Hematopoietic multipotent progenitor cell treated with erythropoietin and hydrocortisone succinate and interleukin-3 and kit ligand, for 8 days (in vitro differentiated cells): Measurements from ENCODE around the gene ACVR1.

Experiments
- DNase-seq: peaks from one replicate; pipeline ENCODE4 v3.0.0-alpha.2; 2015

Gene ACVR1

GRCh38 chr2:157876066-157876785 lies at the start of gene ACVR1:
TSS of gene ACVR1 (minus strand) at chr2:157876330. CDS start at chr2:157799493, 76,837 bp downstream.
- peak; percentile 93 for DNase-seq

GRCh38 chr2:157925071-157925470 lies 48.9 kb upstream of the ACVR1 start:
- no peak for DNase-seq

- peak; percentile 27 for DNase-seq
Observed at GRCh38 chr2:157923598-157924217, 47.6 kb upstream of the ACVR1 start.

- DNase-seq, result no peak
Observed at GRCh38 chr2:157922815-157923214, 46.7 kb upstream of the ACVR1 start.

GRCh38 chr2:157922336-157922735 lies 46.2 kb upstream of the ACVR1 start:
- no peak for DNase-seq

- DNase-seq, result no peak
Observed at GRCh38 chr2:157920736-157921135, 44.6 kb upstream of the ACVR1 start.

- no peak for DNase-seq
Observed at GRCh38 chr2:157919181-157919580, 43.1 kb upstream of the ACVR1 start.

- no peak for DNase-seq
Observed at GRCh38 chr2:157918319-157918718, 42.2 kb upstream of the ACVR1 start.

- DNase-seq, result no peak
Observed at GRCh38 chr2:157911750-157912149, 35.6 kb upstream of the ACVR1 start.

- peak; percentile 48 for DNase-seq
Observed at GRCh38 chr2:157911246-157911645, 35.1 kb upstream of the ACVR1 start.

GRCh38 chr2:157905092-157905491 lies 29.0 kb upstream of the ACVR1 start:
- no peak for DNase-seq

GRCh38 chr2:157903626-157904025 lies 27.5 kb upstream of the ACVR1 start:
- DNase-seq, result no peak

- no peak for DNase-seq
Observed at GRCh38 chr2:157903151-157903550, 27.0 kb upstream of the ACVR1 start.

GRCh38 chr2:157902692-157903091 lies 26.6 kb upstream of the ACVR1 start:
- no peak for DNase-seq

GRCh38 chr2:157901325-157901724 lies 25.2 kb upstream of the ACVR1 start:
- no peak for DNase-seq

- no peak for DNase-seq
Observed at GRCh38 chr2:157900684-157901083, 24.6 kb upstream of the ACVR1 start.

GRCh38 chr2:157900203-157900602 lies 24.1 kb upstream of the ACVR1 start:
- no peak for DNase-seq

GRCh38 chr2:157899125-157899839 lies 23.2 kb upstream of the ACVR1 start:
- peak; percentile 71 for DNase-seq

- peak; percentile 53 for DNase-seq
Observed at GRCh38 chr2:157898591-157898996, 22.5 kb upstream of the ACVR1 start.

- DNase-seq, result no peak
Observed at GRCh38 chr2:157897106-157897971, 21.2 kb upstream of the ACVR1 start.

GRCh38 chr2:157895531-157895930 lies 19.4 kb upstream of the ACVR1 start:
- DNase-seq, result no peak

- DNase-seq, result no peak
Observed at GRCh38 chr2:157894694-157895435, 18.7 kb upstream of the ACVR1 start.
